SK-N-SH (cell line): ENCODE results near the gene MRPL43.

ENCODE experiments used
- CHD2 ChIP-seq: fragments of 150-350 bp; IDR thresholded peaks from 2 replicates; pipeline ENCODE4 v1.6.1; 2018; ENCODE audit warnings: low read length; ENCODE audit not compliant: partially characterized antibody
- EP300 ChIP-seq, 2 experiments: IDR thresholded peaks; 2 replicates each; pipeline versions ENCODE4 v1.4.0 to v1.6.1; 2012; ENCODE audit warnings: borderline replicate concordance in 1 of 2, low read depth in 1 of 2, low read length in 1 of 2
- FOXJ3 ChIP-seq: sonication (generic); formaldehyde crosslinking; IDR thresholded peaks from 2 replicates; pipeline ENCODE4 v1.5.1; 2020; ENCODE audit warnings: mild to moderate bottlenecking, missing genetic modification reagents
- JUND ChIP-seq: IDR thresholded peaks from 2 replicates; pipeline ENCODE4 v1.4.0; 2012
- MAX ChIP-seq: IDR thresholded peaks from 2 replicates; pipeline ENCODE4 v1.4.0; 2012; ENCODE audit warnings: low read depth
- MEF2A ChIP-seq: IDR thresholded peaks from 2 replicates; pipeline ENCODE4 v1.4.0; 2012; ENCODE audit warnings: low read depth, borderline replicate concordance
- NRF1 ChIP-seq: IDR thresholded peaks from 2 replicates; pipeline ENCODE4 v1.6.1; 2012; ENCODE audit warnings: low read depth, mild to moderate bottlenecking, low read length
- POLR2AphosphoS5 ChIP-seq: IDR thresholded peaks from 2 replicates; pipeline ENCODE4 v1.6.1; 2012; ENCODE audit warnings: low read depth, low read length
- YY1 ChIP-seq: IDR thresholded peaks from 2 replicates; pipeline ENCODE4 v1.4.0; 2012; ENCODE audit warnings: low read depth, mild to moderate bottlenecking
- ZBTB33 ChIP-seq: IDR thresholded peaks from 2 replicates; pipeline ENCODE4 v1.4.0; 2012; ENCODE audit warnings: low read depth, borderline replicate concordance
- TF ChIP-seq, protein P1 (sequence below): fragments of 200-600 bp; sonication (generic); IDR thresholded peaks from 2 replicates; pipeline ENCODE4 v1.6.1; 2017; ENCODE audit warnings: antibody characterized with exemption, mild to moderate bottlenecking, moderate library complexity
- TF ChIP-seq, protein P2 (sequence below): IDR thresholded peaks from 2 replicates; pipeline ENCODE4; 2012

- TF ChIP-seq, protein P1, sequence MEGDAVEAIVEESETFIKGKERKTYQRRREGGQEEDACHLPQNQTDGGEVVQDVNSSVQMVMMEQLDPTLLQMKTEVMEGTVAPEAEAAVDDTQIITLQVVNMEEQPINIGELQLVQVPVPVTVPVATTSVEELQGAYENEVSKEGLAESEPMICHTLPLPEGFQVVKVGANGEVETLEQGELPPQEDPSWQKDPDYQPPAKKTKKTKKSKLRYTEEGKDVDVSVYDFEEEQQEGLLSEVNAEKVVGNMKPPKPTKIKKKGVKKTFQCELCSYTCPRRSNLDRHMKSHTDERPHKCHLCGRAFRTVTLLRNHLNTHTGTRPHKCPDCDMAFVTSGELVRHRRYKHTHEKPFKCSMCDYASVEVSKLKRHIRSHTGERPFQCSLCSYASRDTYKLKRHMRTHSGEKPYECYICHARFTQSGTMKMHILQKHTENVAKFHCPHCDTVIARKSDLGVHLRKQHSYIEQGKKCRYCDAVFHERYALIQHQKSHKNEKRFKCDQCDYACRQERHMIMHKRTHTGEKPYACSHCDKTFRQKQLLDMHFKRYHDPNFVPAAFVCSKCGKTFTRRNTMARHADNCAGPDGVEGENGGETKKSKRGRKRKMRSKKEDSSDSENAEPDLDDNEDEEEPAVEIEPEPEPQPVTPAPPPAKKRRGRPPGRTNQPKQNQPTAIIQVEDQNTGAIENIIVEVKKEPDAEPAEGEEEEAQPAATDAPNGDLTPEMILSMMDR, result no peak; the same call in 1 of the 2 replicates
- TF ChIP-seq ZBTB33 (no peak), JUND (no peak), MEF2A (no peak), EP300 (IDR thresholded peaks at IDR 0.05; ENCODE audit: borderline replicate concordance in 1 of 2, low read depth in 1 of 2, low read length in 1 of 2) (no peak), POLR2AphosphoS5 (0 out of 2 replicates have a peak, but pooled peaks have one; percentile 50), CHD2 (no peak), MAX (no peak), NRF1 (no peak), YY1 (0 out of 2 replicates have a peak, but pooled peaks have one; percentile 2), FOXJ3 (CRISPR knock-in tag) (no peak)
- TF ChIP-seq, protein P2, sequence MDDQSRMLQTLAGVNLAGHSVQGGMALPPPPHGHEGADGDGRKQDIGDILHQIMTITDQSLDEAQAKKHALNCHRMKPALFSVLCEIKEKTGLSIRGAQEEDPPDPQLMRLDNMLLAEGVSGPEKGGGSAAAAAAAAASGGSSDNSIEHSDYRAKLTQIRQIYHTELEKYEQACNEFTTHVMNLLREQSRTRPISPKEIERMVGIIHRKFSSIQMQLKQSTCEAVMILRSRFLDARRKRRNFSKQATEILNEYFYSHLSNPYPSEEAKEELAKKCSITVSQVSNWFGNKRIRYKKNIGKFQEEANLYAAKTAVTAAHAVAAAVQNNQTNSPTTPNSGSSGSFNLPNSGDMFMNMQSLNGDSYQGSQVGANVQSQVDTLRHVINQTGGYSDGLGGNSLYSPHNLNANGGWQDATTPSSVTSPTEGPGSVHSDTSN, result no peak
Measured at GRCh38 chr10:101031796-101032636, 44.7 kb upstream of the MRPL43 start.
